Skeletal muscle cell (primary cell): ENCODE data around the gene IL1F10.

Source experiments
- DNase-seq: peaks from one replicate; pipeline ENCODE4 v3.0.0-alpha.2; 2010; ENCODE audit warnings: low read depth
- H3K4me3 ChIP-seq: 2 replicates; pipeline ENCODE4 v1.5.1; 2011; ENCODE audit warnings: low read depth, mild to moderate bottlenecking, control low read depth, low read length, moderate library complexity

The IL1F10 gene

GRCh38 chr2:113058411-113058994, 9.3 kb upstream of the IL1F10 start:
- no peak overlapping the region for H3K4me3 ChIP-seq
- no peak for DNase-seq

GRCh38 chr2:113058998-113059960, 8.5 kb upstream of the IL1F10 start, which contains the start of gene IL36RN:
Gene IL36RN (plus strand): TSS chr2:113059198. CDS start chr2:113059439, 241 bp downstream.
- H3K4me3 ChIP-seq = no peak within 1 kb of the TSS
- DNase-seq = no peak

- no peak overlapping the region for H3K4me3 ChIP-seq
- DNase-seq = no peak
Measured at GRCh38 chr2:113060396-113060795, 7.4 kb upstream of the IL1F10 start.

GRCh38 chr2:113060796-113061195, 7.0 kb upstream of the IL1F10 start:
- H3K4me3 ChIP-seq = no peak overlapping the region
- DNase-seq = no peak

- DNase-seq = no peak
- H3K4me3 ChIP-seq = no peak overlapping the region
Measured at GRCh38 chr2:113061241-113061640, 6.5 kb upstream of the IL1F10 start.

- no peak for DNase-seq
- no peak overlapping the region for H3K4me3 ChIP-seq
Measured at GRCh38 chr2:113061896-113062770, 5.6 kb upstream of the IL1F10 start.

GRCh38 chr2:113064281-113064680, 3.5 kb upstream of the IL1F10 start:
- no peak for DNase-seq
- H3K4me3 ChIP-seq = no peak overlapping the region

GRCh38 chr2:113064898-113065297, 2.9 kb upstream of the IL1F10 start:
- DNase-seq = no peak
- H3K4me3 ChIP-seq = no peak overlapping the region

GRCh38 chr2:113068249-113068648, 479 bp downstream of the IL1F10 start:
- H3K4me3 ChIP-seq = no peak overlapping the region
- DNase-seq = no peak

- DNase-seq = no peak
- H3K4me3 ChIP-seq = no peak overlapping the region
Measured at GRCh38 chr2:113068706-113069485, 1.1 kb downstream of the IL1F10 start.

- no peak overlapping the region for H3K4me3 ChIP-seq
- DNase-seq = no peak
Measured at GRCh38 chr2:113069676-113070605, 2.2 kb downstream of the IL1F10 start.

GRCh38 chr2:113070606-113070975, 2.8 kb downstream of the IL1F10 start:
- no peak for DNase-seq
- H3K4me3 ChIP-seq = no peak overlapping the region

- DNase-seq = no peak
- H3K4me3 ChIP-seq = no peak overlapping the region
Measured at GRCh38 chr2:113072584-113072983, 4.8 kb downstream of the IL1F10 start.

- H3K4me3 ChIP-seq = no peak overlapping the region
- no peak for DNase-seq
Measured at GRCh38 chr2:113073325-113073834, 5.6 kb downstream of the IL1F10 start.

- DNase-seq = no peak
- H3K4me3 ChIP-seq = no peak overlapping the region
Measured at GRCh38 chr2:113075030-113075429, 7.3 kb downstream of the IL1F10 start.

GRCh38 chr2:113075600-113075999, 7.8 kb downstream of the IL1F10 start:
- H3K4me3 ChIP-seq = no peak overlapping the region
- DNase-seq = no peak

- no peak overlapping the region for H3K4me3 ChIP-seq
- DNase-seq = no peak
Measured at GRCh38 chr2:113076954-113077669, 9.3 kb downstream of the IL1F10 start.
